Activated CD8-positive, alpha-beta memory T cell treated with anti-CD3 and anti-CD28 coated beads, Interleukin-2, amount 50 U/mL, for 1 hour (primary cell): ENCODE measurements around the gene TMEM121B.

Experiments
- DNase-seq: peaks from one replicate; pipeline ENCODE4 v3.0.0-alpha.2; 2020; ENCODE audit errors: extremely low read depth

The TMEM121B gene

DNA sequence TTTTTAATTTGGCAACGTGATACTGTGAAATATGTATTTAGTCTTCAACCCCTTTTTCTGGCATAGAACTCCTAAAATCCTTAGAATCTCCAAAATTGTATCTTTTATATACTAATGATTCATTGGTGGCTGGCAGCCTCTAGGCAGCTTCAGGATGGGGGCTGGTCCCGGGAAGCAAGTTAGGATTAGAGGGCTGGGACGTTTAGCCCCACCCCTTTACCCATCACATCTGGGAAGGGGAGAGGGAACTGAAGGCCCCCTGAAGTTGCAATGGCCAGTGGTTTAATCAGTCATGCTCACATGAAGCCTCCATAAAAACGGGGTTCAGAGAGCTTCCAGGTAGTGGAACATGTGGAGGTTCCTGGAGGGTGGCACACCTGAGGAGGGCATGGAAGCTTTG, 29.3 kb downstream of the TMEM121B start:
- DNase-seq = no peak

DNA sequence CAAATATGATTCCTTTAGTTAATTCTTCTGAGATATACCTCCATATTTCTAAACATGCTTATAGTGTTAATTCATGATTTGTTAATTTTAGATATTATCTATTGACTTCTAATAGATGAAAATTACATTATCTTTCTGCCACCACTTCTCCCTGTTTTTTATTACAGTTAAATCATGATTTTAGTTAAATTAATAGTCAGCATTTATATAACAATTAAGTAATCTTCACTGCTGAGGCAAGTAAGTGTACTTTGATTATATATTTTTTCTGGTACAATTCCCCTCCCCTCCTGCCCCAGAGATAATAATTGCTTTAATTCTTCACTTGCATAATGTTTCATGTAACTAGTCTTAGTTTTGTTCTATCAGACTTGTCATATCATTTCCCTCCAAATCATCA, 30.6 kb downstream of the TMEM121B start:
- no peak for DNase-seq

DNA sequence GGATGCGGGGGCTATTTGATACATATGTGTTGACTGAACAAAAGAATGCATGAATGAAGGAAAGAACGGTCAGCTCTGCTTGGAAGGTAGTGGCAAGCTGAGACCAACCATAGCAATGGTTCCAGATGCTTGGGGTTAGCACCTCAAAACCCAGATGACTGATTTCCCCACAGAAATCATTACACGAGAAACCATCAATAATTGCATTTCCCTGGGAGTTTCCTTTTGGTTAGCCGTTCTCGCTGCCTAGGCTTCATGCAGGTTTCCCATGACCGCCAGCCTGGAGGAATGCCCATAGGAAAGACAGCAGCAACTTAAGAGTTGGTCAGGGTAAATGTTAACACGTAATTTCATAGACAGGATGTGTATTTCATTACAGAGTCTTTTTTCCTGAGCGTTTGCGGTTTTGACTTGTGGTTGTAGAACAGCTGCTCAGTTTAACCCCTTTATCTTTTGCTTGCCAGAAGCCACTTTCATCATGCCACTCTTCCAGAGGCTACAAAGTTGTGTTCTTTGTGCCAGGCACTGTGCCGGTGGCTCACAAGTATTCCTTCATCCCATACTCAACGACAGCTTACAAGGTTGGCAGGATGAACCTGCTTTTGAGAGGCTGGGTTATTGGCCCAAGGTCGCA, 33.5 kb downstream of the TMEM121B start:
- DNase-seq = peak; percentile 27

DNA sequence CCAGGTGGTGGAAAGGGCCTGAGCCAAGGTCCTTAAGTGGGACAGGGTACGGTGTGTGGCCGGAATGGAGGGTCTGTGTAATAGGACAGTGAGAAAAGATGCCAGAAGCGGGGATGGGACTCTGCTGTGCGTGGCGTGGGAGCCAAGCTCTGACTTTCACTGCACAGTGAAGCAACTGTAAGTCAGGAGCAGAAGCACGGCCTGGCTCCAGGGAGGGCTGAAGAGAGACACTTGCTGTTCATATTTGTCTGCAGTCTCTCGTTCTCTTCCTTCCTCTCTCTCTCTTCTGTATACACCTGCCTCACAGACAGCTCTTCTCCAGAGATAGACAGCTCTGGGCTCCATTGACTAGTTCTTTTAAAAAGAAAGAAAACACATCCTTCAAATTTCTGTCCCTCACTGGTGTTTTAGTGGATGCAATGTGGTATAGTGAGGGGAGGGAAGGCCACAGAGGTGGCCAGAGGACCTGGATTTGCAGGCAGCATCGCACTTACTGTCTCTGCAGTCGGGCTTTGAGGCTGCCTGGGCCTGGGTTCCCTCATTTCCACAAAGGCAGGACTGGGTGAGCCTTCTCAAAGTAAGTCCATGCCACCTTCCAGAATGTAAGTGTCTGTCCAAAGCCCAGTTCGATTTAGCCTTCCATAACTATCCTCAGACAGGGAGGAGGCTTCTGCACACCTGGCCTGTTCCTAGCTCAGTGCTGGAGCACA, 34.2 kb downstream of the TMEM121B start:
- no peak for DNase-seq

DNA sequence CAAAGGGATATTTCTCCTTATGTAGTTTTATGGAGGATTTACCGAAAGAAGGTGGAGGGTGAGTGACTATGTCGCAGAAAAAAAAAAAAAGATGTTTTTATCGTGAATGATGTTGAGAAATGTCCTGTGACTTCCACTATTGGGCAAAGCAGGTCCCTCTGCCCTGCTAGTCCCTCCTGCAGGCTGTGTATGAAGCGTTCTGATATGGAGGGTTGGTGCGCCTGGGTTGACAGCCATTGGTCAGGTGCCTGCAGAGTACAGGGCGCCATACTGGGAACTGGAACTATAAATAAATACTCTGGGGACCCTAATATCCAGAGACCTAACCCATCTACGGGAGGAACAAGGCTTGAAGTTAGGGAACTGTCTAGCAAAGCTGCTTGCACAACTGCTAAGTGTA, 34.9 kb downstream of the TMEM121B start:
- DNase-seq = no peak

DNA sequence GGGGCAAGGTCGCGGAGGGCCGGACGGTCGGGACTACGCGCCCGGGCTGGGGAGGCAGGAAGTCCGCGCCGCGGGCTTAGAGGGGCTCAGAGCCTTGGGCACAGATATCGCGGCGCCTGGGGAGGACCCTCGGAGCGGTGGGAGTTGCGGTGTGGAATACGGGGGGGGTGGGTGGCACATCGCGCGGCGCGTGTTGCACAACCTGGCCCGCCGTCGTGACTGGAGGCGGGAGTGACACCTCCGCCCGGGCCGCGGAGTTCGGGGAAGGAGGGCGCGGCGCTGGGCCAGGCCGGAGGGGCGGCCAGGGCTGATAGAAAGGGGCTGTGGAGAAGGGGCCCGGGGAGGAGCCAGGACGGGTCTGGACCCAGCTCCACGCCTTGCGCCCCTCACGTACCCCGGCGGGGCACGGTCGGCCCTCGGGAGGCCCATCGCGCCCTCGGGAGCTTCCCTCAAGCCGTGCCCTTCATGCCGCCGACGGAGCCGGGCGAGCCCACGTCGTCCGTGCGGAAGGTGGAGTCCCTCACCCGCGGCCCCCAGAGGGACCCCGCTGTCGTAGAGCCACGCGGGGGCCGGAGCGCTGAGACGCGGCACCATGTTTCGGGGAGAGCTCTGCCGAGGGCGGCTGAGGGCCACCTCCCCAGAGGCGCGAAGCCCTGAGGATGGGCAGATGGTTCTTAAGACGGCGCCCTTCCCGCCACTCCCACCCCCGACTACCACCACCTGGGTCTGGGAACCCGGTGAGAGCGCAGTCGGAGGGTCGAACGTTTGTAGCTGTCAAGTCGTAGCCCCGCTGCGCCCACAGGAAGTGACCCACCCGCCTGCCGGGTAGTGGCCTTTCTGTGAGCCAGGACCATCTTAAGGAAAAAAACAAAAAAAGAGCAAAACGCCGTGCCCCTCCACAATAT, 35.6 kb downstream of the TMEM121B start:
- no peak for DNase-seq

DNA sequence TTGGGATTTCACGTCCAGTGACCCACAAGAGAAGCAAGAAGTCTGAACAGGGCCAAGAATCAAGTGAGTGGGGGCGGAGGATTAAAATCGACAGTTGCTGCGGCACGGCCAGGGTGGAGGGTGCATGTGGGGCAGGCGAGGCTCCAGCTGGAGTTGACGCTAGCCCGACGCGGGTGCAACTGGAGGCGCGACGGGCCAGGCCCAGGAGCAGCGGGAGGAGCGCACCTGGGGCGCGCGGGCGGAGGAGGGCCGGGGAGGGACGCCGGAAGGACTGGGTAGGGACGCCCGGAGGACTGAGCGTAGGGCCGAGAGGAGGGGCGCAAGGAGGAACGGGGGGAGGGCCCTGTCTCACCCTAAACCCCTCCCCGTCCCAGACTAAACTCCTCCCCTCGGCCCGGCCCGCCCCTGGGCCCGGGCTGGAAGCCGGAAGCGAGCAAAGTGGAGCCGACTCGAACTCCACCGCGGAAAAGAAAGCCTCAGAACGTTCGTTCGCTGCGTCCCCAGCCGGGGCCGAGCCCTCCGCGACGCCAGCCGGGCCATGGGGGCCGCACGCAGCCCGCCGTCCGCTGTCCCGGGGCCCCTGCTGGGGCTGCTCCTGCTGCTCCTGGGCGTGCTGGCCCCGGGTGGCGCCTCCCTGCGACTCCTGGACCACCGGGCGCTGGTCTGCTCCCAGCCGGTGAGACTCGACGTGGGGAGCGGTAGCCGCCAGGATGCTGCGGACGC, 36.4 kb downstream of the TMEM121B start, which contains the start of gene IL17RA:
IL17RA (plus strand) TSS at position 447 of the 723 bp plus-strand sequence; CDS start at position 539, 92 bp downstream.
- peak; percentile 68 for DNase-seq

DNA sequence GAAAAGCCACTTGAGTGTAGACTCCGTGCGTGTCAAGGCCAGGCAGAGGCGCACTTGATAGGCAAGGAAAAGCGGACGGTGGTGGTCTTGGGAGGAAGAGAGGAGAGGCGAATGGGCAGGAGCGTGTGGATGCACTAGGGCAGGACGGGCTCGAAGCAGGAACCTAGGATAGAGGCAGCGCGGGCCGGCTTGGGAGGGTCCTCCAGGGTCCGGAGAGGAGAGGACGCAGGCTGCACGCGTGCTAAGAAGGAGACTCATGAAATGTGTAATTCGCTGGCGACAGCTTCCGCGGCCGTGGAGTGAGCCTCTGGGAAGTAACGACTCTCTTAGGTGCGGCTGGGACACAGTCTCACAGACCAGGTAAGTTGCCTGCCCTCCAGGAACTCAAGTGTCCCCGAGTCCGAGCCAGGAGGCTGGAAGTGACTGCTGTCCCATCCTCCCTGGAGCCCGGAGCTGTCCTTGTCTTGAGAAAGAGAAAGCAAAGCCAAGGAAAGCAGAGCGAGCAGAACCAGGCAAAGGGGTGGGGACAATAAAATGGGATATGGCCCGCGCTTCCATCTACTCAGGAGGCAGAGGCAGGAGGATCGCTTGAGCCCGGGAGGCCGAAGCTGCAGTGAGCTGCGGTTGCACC, 37.2 kb downstream of the TMEM121B start:
- DNase-seq = no peak

DNA sequence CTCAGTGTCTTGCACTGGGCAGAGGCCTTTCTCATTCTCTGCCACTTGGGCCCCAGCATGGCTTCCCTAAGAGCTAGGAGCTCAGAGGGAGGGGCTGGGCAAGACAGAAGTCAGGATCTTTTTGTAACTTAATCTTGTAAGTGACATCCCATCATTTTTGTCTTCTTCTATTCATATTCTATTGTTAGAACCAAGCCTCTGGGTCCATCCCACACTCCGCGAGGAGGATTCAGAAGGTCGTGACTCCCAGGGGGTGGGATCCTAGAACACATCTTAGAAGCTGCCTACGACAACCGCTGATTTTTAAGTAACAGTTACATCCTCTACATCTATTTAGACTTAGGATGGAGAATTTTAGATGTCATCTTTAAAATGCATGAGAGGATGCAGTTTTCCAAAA, 37.9 kb downstream of the TMEM121B start:
- DNase-seq = no peak

DNA sequence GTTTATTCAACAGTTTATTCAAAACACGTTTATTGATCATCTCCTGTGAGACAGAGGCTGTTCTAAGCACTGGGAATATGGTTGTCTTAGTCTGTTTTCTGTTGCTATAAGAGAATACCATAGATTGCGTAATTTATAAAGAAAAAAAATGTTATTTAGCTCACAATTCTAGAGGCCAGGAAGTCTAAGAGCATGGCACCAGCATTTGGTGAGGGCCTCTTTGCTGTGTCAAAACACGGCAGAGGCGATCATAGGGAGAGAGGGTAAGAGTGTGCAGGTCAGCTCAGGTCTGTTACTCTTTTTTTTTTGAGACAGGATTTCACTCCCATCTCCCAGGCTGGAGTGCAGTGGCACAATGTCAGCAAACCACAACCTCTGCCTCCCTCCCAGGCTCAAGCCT, 41.6 kb downstream of the TMEM121B start:
- DNase-seq = no peak

DNA sequence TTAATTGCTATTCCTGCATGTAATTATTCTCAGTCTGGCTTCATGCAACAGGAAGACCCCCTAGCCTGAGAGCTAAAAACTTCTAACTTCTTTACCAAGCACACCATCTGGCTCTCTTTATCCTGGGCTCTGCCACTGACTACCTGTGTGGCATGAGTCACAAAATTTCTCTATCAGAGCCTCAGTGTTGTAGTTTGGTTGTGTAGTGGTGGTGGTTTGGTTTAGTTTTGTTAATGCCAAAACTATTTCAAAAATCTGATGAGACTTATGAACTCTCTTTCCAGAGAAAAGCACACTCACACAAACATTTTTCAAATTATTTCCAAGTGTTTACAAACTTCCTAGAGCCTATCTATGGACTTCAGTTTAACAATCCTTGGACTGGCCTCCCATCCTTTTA, 43.9 kb downstream of the TMEM121B start:
- no peak for DNase-seq

DNA sequence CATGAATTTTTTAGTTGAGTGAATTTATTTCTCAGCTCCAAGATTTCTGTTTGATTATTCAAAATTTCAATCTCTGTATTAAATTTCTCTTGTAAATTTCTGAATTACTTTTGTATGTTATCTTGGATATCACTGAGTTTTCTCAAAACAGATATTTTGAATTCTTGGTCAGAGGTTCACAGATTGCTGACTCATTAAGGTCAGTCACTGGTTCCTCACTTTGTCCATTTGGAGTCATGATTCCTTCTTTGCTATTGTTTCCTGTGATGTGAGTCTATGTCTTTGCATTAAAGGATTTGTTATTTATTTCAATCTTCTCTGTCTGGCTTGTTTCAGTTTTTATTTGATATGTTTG, 46.5 kb downstream of the TMEM121B start:
- no peak for DNase-seq

DNA sequence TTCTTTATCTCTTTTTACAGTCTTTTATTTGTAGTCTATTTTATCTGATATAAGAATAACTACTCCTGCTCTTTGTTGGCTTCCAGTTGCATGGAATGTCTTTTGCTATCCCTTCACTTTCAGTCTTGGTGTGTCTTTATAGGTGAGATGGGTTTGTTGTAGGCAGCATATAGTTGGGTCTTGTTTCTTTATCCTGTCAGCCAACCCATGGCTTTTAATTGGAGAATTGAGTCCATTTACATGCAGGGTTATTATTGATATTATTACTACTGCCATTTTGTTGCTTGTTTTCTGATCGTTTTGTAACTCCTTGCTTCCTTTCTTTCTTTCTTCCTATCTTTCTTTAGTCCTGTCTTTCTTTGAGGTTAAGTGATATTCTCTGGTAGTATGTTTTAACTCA, 48.3 kb downstream of the TMEM121B start:
- no peak for DNase-seq
